Transverse colon (tissue), 4 donors: ENCODE measurements around the gene MPST. TPM values are rescaled to one million over a fixed set of nuclear protein-coding genes. Genes with fewer than 3 reads are reported as not detected.

Experiments used
- DNase-seq: peaks from one replicate; pipeline ENCODE4 v3.0.0-alpha.2; 2019
- H3K27ac ChIP-seq, 4 donors: fragments of 200-600 bp; sonication (generic); 2 replicates each; pipeline ENCODE4 v1.5.1; 2016 to 2018; ENCODE audit warnings: inconsistent platforms in 4 of 4
- H3K27me3 ChIP-seq: fragments of 200-600 bp; sonication (generic); 2 replicates; pipeline ENCODE4 v1.5.1; 2017; ENCODE audit warnings: inconsistent platforms
- H3K36me3 ChIP-seq, 4 donors: fragments of 200-600 bp; sonication (generic); 2 replicates each; pipeline ENCODE4 v1.5.1; 2017 to 2019; ENCODE audit warnings: inconsistent platforms in 4 of 4
- H3K4me1 ChIP-seq, 4 donors: fragments of 200-600 bp; sonication (generic); 2 replicates each; pipeline ENCODE4 v1.5.1; 2017 to 2020; ENCODE audit warnings: inconsistent platforms in 4 of 4
- H3K4me3 ChIP-seq, 4 donors: fragments of 200-600 bp; sonication (generic); 1 replicate in 1 of 4; 2 replicates in 3 of 4; pipeline versions ENCODE4 v1.5.1 to v1.6.1; 2017 to 2019; ENCODE audit warnings: inconsistent platforms in 4 of 4
- H3K9me3 ChIP-seq, 2 donors: fragments of 200-600 bp; sonication (generic); 2 replicates each; pipeline ENCODE4 v1.5.1; 2017 to 2019; ENCODE audit warnings: inconsistent platforms in 2 of 2
- CTCF ChIP-seq, 5 experiments: fragments of 200-600 bp in 3 of 5; fragments of 450-650 bp in 2 of 5; sonication (generic) in 3 of 5; IDR thresholded peaks; 1 replicate in 2 of 5; 2 replicates in 3 of 5; pipeline ENCODE4 v1.5.1; 2016 to 2017; ENCODE audit warnings: antibody characterized with exemption in 5 of 5, inconsistent platforms in 3 of 5, mild to moderate bottlenecking in 2 of 5, moderate library complexity in 1 of 5
- EP300 ChIP-seq: sonication (generic); formaldehyde crosslinking; IDR thresholded peaks from one replicate; pipeline ENCODE4 v1.6.1; 2017; ENCODE audit warnings: antibody characterized with exemption, low read depth
- POLR2A ChIP-seq: fragments of 450-650 bp; IDR thresholded peaks from one replicate; pipeline ENCODE4 v1.6.1; 2016; ENCODE audit warnings: antibody characterized with exemption, mild to moderate bottlenecking, moderate library complexity
- POLR2AphosphoS5 ChIP-seq, 3 donors: sonication (generic); formaldehyde crosslinking; IDR thresholded peaks; one replicate each; pipeline ENCODE4 v1.6.1; 2016; ENCODE audit warnings: antibody characterized with exemption in 3 of 3
- WGBS, 2 donors: methylation state at CpG; one replicate each; pipeline ENCODE4 v1.1.5; 2018; ENCODE audit warnings: low coverage in 1 of 2; 5-methylcytosine and 5-hydroxymethylcytosine counted together
- in situ Hi-C, 4 donors: fragments of 200-750 bp; cut with MboI; loops; one replicate each; pipeline versions ENCODE4 v1.15.0 to v1.15.1; 2017; ENCODE audit warnings: low sequenced_read_pairs in 3 of 4, low pct_ligation_motif_present in 1 of 4, low pct_unique_long_range_greater_than_20kb in 1 of 4
- intact Hi-C: fragments of 100-400 bp; cut with DNase I; formaldehyde crosslinking; loops from one replicate; pipeline ENCODE4 v1.15.1; 2023; ENCODE audit warnings: low total_unique reads
- total RNA-seq, 4 donors: library from RNA; depleted of rRNA; stranded (reverse); fragments of >200 nt; gene quantifications; one replicate each; pipeline ENCODE4 v1.1.0, GENCODE V29; 2016

Gene MPST
- total RNA-seq, 4 donors from 2014 or later, result 407 to 964 (median 541) TPM

- H3K36me3 ChIP-seq, result peaks cover 0 to 6% (median 0%) of the 10 kb centered on the region in 4 donors
- peaks cover 0 to 7% (median 0%) of the 10 kb centered on the region in 4 donors for H3K4me1 ChIP-seq
- no peak for DNase-seq
- no peaks in the 10 kb centered on the region for H3K9me3 ChIP-seq
- H3K4me3 ChIP-seq, result no peak overlapping the region
- TF ChIP-seq POLR2A (no peak), CTCF (IDR thresholded peaks at IDR 0.05) (no peak), EP300 (no peak), POLR2AphosphoS5 (IDR thresholded peaks at IDR 0.05) (no peak)
- H3K27ac ChIP-seq, result no peak overlapping the region
- in situ Hi-C loops (no loop called here), intact Hi-C loops (no loop called here)
- 77% methylated on average over 9 of the region's 10 CpGs; no CpG with 5 or more reads in 1 of the 2 donors for WGBS, 2 donors
- H3K27me3 ChIP-seq, result no peaks in the 10 kb centered on the region
Measured at GRCh38 chr22:37061611-37062375, 42.3 kb downstream of the MPST start.

- Histone ChIP-seq H3K4me1 (peaks cover 0 to 7% (median 0%) of the 10 kb centered on the region in 4 donors), H3K4me3 (no peak overlapping the region), H3K9me3 (no peaks in the 10 kb centered on the region), H3K36me3 (peaks cover 0 to 6% (median 0%) of the 10 kb centered on the region in 4 donors), H3K27me3 (no peaks in the 10 kb centered on the region), H3K27ac (no peak overlapping the region)
- TF ChIP-seq POLR2AphosphoS5 (IDR thresholded peaks at IDR 0.05) (no peak), POLR2A (no peak), EP300 (no peak), CTCF (IDR thresholded peaks at IDR 0.05) (no peak)
- intact Hi-C loops (no loop called here), in situ Hi-C loops (no loop called here)
- WGBS, 2 donors, result 56% methylated on average over 6 of the region's 7 CpGs; no CpG with 5 or more reads in 1 of the 2 donors
- no peak for DNase-seq
Measured at GRCh38 chr22:37062376-37062675, 42.8 kb downstream of the MPST start.

- H3K36me3 ChIP-seq, result peaks cover 0 to 6% (median 0%) of the 10 kb centered on the region in 4 donors
- intact Hi-C loops (no loop called here), in situ Hi-C loops (no loop called here)
- H3K27ac ChIP-seq, result no peak overlapping the region
- DNase-seq, result no peak
- 86% methylated on average over 15 of the region's 15 CpGs; no CpG with 5 or more reads in 1 of the 2 donors for WGBS, 2 donors
- H3K27me3 ChIP-seq, result peaks cover 4% of the 10 kb centered on the region
- H3K4me1 ChIP-seq, result peaks cover 0 to 7% (median 0%) of the 10 kb centered on the region in 4 donors
- no peak for TF ChIP-seq EP300
- TF ChIP-seq POLR2A, result no peak
- no peak for TF ChIP-seq CTCF (IDR thresholded peaks at IDR 0.05)
- TF ChIP-seq POLR2AphosphoS5 (IDR thresholded peaks at IDR 0.05), result no peak
- H3K4me3 ChIP-seq, result no peak overlapping the region
- no peaks in the 10 kb centered on the region for H3K9me3 ChIP-seq
Measured at GRCh38 chr22:37062702-37063381, 43.3 kb downstream of the MPST start.
